ENCODE measurements around the gene GRID2IP.

Gene GRID2IP

DNA sequence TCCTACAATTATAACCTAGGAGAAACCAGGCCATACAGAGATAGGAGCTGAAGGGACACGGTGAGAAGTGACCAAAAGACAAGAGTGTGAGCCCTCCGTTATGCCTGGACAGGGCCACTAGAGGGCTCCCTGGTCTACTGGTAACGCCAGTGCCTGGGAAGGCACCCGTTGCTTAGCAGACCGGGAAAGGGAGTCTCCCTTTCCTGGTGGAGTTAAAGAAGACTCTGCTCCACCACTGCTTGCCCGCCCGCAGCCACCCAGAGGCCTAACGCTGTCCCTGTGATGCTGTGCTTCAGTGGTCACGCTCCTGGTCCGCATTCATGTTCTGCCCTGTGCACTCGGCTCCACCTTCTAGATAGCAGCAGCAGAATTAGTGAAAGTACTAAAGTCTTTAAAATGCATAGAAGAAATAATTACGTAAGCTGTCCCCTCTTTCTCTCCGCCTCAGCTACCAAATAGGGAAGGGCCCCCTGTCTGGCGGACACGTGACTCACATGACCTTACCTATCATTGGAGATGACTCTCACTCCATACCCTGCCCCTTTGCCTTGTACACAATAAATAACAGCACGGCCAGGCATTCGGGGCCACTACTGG, 34.8 kb downstream of the GRID2IP start:
- DNase-seq: peak; percentile 40 to 50

DNA sequence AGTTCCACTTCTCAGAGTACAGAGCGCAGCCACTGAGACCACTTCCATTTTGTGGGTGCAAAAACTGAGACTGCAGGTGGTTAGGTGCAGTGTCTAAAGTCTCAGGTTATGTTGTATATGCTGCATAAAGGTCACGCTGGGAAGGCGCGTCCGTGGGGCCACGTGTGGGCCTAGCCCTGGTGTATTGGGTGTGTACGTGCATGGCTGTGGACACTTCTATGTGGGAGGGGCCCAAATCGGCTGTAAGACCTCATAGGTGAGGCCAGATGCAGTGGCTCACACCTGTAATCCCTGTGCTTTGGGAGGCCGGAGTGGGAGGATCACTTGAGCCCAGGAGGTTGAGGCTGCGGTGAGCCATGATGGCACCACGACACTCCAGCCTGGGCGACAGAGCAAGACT, 37.7 kb downstream of the GRID2IP start:
- no peak for DNase-seq

DNA sequence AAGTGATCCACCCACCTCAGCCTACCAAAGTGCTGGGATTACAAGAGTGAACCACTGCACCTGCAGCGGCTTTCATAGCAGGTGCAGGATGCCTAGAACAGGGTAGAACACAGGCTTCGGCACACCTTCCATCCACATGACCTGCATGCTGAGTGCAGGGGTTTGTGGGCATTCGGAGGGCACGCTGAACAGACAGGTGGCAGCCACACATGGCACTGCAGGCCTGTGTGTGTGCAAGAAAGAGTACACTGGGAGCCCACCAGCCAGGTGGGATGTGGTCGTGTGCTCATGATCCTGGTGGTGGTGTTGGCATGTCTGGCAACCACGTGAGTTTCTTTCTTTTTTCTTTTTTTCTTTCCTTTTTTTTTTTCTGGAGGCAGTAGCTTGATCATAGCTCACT, 38.4 kb downstream of the GRID2IP start:
- DNase-seq: no peak

DNA sequence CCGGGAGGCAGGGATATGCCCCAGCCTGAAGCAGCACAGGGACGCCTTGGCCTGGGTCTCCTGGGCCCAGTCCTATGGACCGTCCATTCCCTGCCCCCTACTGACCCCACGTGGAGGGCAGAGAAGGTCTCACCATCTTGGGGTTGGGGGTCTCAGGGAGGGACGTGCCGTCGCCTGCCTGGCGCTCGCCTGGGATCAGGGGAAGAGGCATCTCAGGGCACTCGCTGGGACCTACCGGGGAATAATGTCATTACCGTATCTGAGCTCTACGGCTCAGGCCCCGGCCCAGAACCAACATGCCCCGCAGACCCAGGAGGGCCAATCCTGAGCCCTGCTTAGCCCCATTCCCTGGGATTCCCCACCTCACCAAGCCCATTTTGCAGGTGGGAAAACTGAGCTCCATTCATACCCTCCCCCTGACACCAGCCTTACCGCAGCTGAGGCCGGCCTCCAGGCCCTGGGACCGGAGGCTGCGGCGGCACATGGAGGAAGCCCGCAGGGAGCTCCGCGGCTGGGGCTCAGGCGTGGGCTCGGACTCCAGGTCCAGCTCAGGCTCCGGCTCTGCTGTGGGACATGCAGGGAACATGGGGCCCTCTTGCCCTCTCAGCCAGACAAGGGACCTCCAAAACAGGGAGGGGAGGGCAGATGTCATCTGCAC, 40.7 kb downstream of the GRID2IP start:
- no peak for DNase-seq

DNA sequence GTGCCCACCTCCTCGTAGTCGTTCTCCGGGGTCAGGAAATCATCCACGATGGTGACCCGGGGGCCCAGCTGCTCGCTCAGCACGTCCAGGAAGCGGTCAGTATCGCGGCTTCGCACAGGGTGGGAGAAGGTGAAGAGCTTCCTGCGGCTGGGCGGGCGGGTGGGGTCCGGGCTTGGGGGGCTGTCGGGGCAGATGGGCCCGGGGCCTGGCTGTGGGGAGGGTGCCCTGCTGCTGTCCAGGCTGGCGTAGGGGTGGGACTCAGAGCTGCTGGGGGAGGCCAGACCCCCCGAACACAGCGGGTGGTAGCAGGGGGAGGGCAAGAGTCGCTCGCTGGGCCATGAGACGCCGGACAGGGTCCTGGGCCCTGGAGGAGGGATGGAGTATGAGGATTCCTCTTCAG, 42.3 kb downstream of the GRID2IP start:
- no peak for DNase-seq

DNA sequence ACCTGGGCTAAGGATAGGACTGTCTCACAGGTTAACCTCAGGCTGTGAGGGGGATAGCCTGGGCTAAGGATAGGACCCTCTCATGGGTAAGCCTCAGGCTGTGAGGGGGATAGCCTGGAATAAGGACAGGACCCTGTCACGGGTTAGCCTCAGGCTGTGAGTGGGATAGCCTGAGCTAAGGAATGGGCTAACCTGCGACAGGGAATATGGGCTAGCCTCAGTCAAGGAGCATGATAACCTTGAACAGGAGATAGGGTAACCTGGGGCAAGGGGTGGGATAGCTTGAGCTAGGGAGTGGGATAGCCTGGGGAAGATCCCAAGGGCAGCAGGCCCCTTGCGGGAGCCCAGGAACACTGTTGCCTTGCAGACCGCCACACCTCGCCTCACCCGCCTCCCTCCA, 42.7 kb downstream of the GRID2IP start:
- no peak for DNase-seq

DNA sequence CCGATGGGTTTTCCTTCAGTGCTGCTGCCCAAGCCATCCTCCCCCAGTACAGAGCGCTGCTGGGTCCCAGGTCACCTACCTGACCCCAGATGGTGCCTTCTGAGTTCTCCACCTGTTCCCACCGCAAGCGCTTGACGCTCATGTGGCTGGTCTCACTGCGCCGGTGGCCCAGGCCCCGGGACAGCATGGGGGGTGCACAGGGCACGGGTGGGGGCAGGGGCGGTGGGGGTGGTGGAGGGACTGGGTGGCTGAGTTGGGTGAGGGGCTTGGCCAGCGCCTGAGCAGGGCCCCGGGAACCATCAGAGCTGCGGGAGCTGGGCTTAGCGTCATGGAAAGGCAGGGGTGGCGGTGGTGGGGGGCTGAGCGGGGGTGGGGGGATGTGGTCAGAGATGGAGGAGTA, 43.4 kb downstream of the GRID2IP start:
- DNase-seq: no peak

DNA sequence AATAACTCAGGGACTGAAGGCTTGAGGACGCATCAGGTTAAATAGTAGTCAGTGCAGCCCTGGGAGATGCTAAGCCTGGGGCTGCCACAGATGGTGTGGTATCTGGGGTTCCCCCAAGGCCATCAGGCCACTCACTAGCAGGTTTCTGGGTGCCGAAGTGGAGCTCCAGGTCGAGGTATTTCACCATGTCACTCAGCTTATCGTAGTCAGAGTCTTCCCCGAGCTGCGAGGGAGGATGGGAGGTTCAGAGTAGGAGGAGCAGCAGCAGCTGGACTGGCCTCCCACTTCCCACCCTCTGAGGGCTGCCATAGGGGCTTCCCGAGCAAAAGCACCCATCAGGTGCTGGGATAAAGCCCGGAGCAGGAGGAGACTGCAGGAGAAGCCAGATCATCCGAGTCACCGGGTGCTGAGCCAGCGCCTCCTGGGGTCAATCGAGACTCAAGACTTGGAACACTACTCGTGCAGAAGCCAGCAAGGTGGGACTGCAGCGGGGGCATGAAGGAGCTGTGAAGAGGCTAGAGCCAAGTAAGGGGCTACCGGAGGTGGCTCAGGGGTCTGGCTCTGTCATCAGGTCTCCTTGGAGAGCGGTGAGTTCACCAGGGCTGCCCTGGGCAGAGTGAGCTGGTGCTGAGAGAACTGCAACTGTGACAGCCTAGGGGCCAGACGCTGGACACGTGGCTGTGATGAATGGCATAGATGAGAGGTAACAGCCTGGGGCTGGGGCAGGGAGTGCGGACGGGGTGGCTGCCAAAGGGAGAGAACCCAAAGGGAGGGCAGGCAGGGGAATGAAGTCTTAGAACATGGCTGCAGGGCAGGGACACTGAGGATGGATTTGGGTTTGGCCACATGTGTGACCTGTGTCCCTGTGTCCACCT, 45.3 kb downstream of the GRID2IP start:
- DNase-seq: no peak

DNA sequence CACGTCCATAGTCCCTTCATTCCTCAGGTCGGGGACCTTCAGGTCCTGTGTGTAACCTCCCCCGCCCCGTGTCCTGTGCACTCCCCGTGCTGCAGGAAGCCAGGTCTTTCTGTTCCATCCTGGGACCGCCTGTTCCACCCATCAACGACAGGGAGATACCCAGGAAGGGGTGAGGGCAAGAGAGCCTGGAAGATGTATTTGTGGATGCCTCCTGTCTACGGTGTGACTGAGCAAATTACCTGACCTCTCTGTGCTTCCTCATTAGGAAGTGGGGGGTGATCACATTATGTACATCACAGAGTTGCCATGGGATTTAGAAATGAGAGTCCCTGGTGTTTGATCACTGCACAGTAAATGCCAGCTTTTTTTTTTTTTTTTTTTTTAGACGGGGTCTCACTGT, 46.3 kb downstream of the GRID2IP start:
- no peak for DNase-seq

DNA sequence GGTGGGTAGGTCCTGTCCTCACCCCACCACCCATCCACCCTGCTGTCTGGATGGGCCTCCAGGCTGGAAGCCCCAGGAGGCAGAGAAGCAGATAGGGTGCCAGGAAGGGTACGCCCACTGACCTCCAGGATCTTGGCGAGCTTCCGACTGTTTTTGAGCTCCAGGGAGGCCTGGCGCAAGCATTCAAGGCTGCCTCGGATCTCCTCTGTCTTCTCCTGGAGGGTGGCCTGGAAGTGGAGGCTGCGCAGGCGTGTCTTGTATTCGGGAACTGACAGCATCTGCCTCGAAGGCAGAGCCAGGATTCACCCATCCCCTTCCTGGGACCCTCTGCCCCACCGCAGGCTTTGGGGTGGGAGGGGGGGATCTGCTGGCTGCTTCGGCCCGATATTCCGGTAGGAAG, 48.4 kb downstream of the GRID2IP start:
- no peak for DNase-seq

DNA sequence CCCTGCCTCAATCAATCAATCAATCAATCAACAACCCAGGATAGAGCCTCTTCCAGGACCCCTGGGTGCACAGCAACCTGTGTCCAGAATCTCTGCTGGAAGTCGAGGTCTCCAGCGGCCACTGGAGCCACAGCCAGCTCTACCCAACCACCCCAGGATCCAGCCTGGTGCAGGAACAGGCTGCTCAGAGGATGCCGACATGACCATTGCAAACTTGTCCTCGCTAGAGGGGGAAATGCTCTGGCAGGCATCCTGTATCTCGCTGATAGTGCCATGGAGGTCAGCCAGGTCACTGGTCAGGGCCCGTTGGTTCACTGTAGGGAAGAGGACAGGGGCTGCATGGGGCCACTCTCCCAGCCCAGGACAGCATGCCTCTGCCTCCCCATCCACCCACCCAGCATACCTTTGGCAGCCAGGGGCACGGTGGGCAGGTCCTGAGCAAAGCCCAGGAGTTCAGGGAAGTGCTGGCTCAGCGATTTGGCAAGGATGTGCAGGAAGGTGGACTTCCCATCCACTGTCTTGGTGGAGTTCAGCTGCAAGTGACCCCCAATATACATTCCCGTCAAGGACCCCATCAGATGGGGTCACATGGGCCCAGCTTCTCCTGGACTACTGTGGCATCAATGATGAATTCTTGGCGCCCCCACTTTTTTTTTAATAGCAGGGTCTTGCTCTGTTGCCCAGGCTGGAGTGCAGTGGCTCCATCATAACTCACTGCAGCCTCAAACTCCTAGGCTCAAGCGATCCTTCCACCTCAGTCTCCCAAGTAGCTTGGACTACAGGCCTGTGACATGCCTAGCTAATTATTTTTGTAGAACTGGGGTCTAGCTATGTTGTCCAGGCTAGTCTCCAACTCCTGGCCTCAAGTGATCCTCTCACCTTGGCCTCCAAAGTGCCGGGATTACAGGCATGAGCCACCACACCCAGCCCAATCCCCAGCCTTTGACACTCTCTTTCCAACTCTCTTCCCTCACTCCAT, 49.4 kb downstream of the GRID2IP start:
- DNase-seq: no peak

DNA sequence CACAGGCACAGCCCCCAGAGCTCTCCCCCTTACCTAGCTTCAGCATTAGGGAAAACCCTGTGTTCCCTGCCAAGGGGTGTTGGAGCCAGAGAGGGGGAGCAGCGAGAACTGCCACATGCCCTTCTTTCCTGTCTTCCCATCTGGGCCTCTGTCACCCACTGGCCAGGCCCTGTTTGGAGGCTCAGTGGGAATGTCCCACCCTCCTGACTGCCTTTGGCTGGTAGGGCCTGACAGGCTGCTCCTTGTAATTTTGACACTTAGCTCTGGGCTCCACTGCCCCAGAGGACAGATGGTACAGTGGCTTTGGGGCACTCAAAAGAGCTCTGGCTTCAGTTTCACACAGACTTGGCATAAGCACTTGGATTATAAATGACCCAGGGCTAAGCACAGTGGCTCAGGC, 50.6 kb downstream of the GRID2IP start:
- DNase-seq: no peak

DNA sequence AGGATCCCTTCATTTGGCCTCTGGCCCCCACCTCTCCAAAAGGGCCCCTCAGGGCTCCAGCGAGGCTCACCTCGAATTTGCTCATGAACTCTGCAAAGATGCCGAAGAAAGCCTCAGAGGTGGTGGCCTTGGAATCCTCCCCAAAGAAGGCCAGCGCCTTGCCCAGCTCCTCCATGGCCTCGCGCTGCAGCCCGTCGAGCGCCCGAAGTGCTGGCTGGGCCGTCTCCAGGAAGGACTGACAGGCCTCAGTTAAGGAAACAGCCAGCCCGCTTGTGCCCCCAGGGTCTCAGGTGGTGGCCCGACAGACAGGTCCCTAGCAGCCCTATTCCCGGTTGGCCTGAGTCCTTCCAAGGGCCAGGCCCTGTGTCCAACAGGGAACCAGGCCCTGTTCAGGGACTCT, 53.3 kb downstream of the GRID2IP start:
- no peak for DNase-seq

DNA sequence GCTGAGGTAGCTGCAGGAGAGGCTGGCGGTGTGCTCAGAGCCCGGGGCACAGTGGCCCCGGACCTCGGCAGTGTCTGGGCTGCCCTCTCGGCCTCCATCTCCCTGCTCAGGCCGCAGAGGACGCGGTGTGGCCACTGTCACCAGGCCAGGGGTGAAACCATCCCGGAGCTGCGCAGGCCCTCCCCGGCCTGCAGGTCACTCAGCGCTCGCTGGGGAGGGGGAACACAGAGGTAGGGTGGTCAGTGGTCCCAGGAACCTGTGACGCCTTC, 53.7 kb downstream of the GRID2IP start:
- DNase-seq: no peak

DNA sequence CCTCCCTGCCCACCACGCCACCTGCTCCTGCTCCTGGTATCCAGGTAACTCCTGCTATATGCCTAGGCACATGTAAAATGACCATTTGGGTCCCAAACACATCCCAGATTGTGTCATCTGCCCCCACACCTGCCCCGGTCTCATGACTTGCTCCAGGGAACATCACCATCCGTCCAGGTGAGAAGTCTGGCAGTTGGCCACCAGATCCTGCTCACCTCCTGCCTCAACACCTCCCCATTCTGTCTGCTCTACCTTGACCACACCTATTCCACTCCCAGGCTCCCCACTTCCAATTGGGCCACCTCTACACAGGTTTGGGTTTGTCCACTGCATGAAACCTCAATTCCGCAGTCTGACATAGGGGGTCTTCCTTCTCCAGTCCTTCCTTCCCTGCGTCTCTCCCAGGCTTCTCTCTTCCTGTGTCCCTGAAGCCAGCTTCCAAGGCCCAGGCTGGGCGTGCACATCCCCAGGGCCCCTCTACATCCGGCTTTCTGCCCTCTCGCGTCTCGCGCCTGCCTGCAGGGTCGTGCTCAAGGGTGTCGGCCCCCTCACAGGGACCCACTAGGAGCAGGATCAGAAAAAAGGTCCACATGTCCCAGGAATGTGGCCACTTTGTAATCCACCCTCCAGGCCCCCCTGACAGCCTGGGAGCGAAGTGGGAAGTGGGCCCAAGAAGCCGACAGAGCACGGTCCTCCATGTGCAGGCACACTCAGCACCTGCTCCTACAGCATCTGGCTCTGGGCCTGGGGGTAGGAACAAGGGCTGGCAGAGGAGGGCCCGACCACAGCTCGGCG, 54.2 kb downstream of the GRID2IP start:
- DNase-seq: no peak

DNA sequence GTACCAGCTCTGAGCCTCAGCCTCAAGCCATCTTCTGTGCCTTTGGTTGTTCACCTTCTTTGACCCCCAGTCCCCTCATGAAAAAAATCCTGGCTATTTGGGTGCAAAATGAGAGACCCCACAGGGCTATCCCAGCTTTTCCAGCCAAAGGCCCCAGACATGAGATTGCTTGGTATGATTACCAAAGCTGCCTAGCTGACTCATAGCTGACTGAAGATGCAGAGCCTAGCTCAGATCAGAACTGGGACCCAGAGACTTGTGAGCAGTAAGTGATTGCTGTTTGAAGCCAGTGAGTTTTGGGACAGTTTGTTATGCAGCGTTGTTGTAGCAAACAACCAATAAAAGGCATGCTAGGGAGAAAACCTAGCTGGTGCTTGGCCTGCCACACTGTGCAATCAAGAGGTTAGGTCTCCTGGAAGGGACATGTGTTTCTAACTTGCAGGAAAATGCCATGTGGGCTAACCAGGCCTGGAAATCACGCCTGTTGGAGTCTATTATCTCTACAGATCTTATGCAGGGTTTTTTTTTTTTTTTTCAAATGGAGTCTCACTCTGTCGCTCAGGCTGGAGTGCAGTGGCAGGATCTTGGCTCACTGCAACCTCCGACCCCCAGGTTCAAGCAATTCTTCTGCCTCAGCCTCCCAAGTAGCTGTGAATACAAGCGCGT, 55.5 kb downstream of the GRID2IP start:
- DNase-seq: no peak

DNA sequence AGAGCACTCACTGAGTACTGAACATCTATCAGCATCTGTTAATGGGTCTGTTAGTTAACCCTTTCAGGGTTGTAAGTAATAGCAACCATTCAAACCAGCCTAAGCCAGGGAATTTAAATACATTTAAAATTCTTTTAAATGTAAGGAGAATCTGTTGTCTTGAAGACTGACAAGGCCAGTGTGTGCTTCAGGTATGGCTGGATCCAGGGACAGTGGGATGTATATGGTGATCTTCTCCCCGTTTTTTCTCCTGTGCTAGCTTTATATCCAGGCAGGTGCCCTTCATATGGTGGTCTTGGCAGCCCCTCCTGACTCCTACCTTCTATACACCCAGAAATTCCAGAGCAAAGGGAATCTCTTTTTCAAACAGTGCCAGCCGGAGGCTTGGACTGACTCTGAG, 56.9 kb downstream of the GRID2IP start:
- DNase-seq: no peak

DNA sequence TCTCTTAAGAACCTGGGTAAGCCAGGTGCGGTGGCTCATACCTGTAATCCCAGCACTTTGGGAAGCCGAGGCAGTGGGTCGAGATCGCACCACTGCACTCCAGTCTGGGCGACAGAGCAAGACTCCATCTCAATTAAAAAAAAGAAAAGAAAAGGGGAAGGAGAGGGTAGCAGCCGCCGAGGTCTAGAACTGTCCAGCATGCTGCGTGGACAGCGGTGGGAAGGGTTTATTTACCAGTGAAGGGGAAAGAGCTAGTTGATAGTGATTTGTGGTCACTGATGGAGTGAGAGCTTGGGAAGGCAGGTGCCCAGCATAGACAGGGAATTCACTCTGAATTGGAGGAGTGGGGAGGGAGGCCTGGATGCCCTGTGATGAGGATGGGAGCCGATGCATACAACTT, 60.1 kb downstream of the GRID2IP start:
- DNase-seq: no peak

DNA sequence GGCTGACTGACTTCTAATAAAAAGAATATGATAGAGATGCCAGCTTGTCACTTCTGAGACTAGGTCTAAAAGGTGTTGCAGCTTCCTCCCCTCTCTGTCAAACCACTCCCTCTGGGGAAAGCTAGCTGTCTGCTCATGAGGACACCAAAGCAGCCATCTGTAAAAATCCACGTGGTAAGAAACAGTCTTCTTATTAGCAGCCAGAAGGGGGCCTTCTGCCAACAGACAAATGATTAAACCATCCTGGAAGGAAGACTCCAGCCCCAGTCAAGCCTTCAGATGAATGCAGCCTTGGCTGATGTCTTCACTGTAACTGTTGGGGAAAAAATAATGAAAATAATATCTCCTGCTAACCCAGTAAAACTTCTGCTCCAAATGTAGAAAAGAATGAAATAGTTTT, 61.6 kb downstream of the GRID2IP start:
- DNase-seq: peak; percentile 0 to 8

DNA sequence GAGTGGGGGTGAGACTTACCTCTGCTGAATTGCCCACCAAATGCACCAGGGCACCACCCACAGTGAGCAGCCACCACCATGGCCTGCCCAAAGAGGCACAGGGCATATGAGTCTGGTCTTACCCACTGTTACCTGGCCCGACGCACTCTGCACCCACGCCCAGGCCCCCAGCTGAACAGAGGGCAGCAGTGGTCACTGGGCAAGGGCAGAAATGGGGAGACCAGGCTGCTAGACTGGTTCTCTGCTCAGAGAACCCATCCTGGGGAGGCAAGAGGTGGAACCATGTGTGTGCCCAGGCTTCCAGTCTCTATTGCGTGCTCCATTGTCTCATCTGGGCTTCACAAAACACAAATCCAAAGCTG, 64.1 kb downstream of the GRID2IP start:
- no peak for DNase-seq

DNA sequence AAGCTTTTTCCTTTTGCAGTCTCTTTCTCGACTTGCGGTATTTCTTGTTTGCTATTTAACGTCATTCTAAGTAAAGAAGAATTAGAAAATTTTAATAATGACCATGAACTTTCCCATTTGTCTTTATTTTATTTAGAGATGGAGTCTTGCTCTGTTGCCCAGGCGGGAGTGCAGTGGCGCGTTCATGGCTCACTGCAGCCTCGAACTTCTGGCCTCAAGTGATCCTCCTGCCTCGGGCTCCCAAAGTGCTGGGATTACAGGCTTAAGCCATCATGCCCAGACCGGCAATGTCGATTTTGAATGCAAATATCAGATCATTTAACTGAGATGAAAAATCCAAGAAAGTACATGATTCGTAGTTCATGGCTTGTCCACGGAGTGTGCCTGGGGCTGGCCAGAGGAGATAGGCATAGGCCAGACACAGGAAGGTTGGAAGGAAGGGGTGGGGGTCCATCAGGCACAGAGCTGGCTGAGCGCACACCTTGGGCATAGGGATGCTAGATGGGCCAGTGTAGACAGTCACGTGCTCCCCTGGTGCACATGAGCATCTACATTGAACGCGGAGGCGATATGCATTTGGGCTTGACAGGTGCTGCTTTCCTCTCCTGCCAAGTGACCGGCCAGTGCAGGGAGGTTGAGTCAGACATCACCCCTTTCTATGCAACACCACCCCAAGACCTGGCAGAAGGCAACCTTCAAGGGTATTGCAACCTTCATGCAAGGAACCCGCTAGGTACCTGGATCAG, 64.7 kb downstream of the GRID2IP start:
- DNase-seq: no peak

All from Kasumi-1 (cell line).